C4-2B (cell line): Measurements from ENCODE around the gene CC2D1A.

Experiments used
- H3K27ac ChIP-seq: fragments of 450-650 bp; 2 replicates; pipeline ENCODE4 v1.5.1; 2017
- CTCF ChIP-seq: fragments of 450-650 bp; conservative IDR thresholded peaks from 2 replicates; pipeline ENCODE4 v1.5.1; 2017; ENCODE audit warnings: mild to moderate bottlenecking
- ZFX ChIP-seq: fragments of 450-650 bp; IDR thresholded peaks from 2 replicates; pipeline ENCODE4 v1.6.1; 2017

Gene CC2D1A

GRCh38 chr19:13872695-13873389 is 33.2 kb upstream of the CC2D1A start:
- TF ChIP-seq CTCF = no peak
- no peak for TF ChIP-seq ZFX
- H3K27ac ChIP-seq = no peak overlapping the region

- H3K27ac ChIP-seq = peak overlapping the region; percentile 25; the same call in 1 of the 2 replicates
- no peak for TF ChIP-seq CTCF
- no peak for TF ChIP-seq ZFX
Observed at GRCh38 chr19:13873834-13874515, 32.0 kb upstream of the CC2D1A start.

- H3K27ac ChIP-seq = no peak overlapping the region
- no peak for TF ChIP-seq CTCF
- TF ChIP-seq ZFX = no peak
Observed at GRCh38 chr19:13875824-13876223, 30.2 kb upstream of the CC2D1A start.

GRCh38 chr19:13876834-13877233 is 29.2 kb upstream of the CC2D1A start, which contains the start of gene NANOS3:
Gene NANOS3 (plus strand): TSS chr19:13877134. CDS start chr19:13877249, 115 bp downstream.
- H3K27ac ChIP-seq = peak within 1 kb of the TSS; percentile 31
- TF ChIP-seq ZFX = no peak
- no peak for TF ChIP-seq CTCF

GRCh38 chr19:13877303-13877702 is 28.7 kb upstream of the CC2D1A start:
- peak overlapping the region; percentile 31 for H3K27ac ChIP-seq
- TF ChIP-seq CTCF (no peak), ZFX (no peak)

- H3K27ac ChIP-seq = peak overlapping the region; percentile 50
- TF ChIP-seq CTCF = peak; percentile 100
- no peak for TF ChIP-seq ZFX
Observed at GRCh38 chr19:13880059-13881043, 25.6 kb upstream of the CC2D1A start.
